Glutamatergic neuron (in vitro differentiated cells): ENCODE measurements around the gene ADAMTS4. TPM values are rescaled to one million over a fixed set of nuclear protein-coding genes. Genes with fewer than 3 reads are reported as not detected.

Experiments used
- DNase-seq: peaks from one replicate; pipeline ENCODE4 v3.0.0; 2022
- H3K27ac Mint-ChIP-seq: one replicate; pipeline ENCODE4 v1.8.0; 2020; ENCODE audit warnings: mild to moderate bottlenecking, mixed read lengths, inconsistent platforms; ENCODE audit not compliant: unreplicated experiment
- H3K27me3 Mint-ChIP-seq: one replicate; pipeline ENCODE4 v1.8.0; 2020; ENCODE audit warnings: mild to moderate bottlenecking, moderate library complexity, mixed read lengths, inconsistent platforms; ENCODE audit not compliant: unreplicated experiment
- H3K36me3 Mint-ChIP-seq: one replicate; pipeline ENCODE4 v1.8.0; 2020; ENCODE audit warnings: mild to moderate bottlenecking, mixed read lengths, inconsistent platforms; ENCODE audit not compliant: unreplicated experiment
- H3K4me1 Mint-ChIP-seq: one replicate; pipeline ENCODE4 v1.8.0; 2020; ENCODE audit warnings: mild to moderate bottlenecking, low read depth, mixed read lengths, inconsistent platforms; ENCODE audit not compliant: unreplicated experiment
- H3K4me3 Mint-ChIP-seq: one replicate; pipeline ENCODE4 v1.8.0; 2020; ENCODE audit warnings: mild to moderate bottlenecking, mixed read lengths, inconsistent platforms; ENCODE audit not compliant: unreplicated experiment
- H3K9me3 Mint-ChIP-seq: one replicate; pipeline ENCODE4 v1.8.0; 2020; ENCODE audit warnings: mild to moderate bottlenecking, moderate library complexity, mixed read lengths, inconsistent platforms; ENCODE audit not compliant: unreplicated experiment
- CTCF ChIP-seq: fragments of 200-600 bp; sonication (generic); IDR thresholded peaks from one replicate; pipeline ENCODE4 v1.5.0; 2021; ENCODE audit not compliant: partially characterized antibody, unreplicated experiment
- total RNA-seq: library from RNA; stranded (reverse); fragmentation: NEBNext Ultra II Directional; extraction: Animal tissue kit (Norgen Biotek cat#: 25700); gene quantifications from one replicate; pipeline ENCODE4 v1.2.1, GENCODE V29; 2021; ENCODE audit not compliant: unreplicated experiment

ADAMTS4 gene
- total RNA-seq, 1 donor from 2014 or later, result 12.3 TPM

- Mint-ChIP-seq H3K36me3 (peaks cover 4% of the 10 kb centered on the region), H3K27me3 (peaks cover 3% of the 10 kb centered on the region), H3K4me3 (no peak within 1 kb of the TSS), H3K9me3 (peaks cover 7% of the 10 kb centered on the region), H3K27ac (peak within 1 kb of the TSS; percentile 23), H3K4me1 (no peaks in the 10 kb centered on the region)
- no peak for DNase-seq
- no peak for TF ChIP-seq CTCF
Observed at GRCh38 chr1:161215076-161215475, 16.2 kb upstream of the ADAMTS4 start, which contains the start of gene FCER1G. Gene FCER1G, plus strand, starts transcription at chr1:161215295. Its CDS starts 27 bp downstream, at chr1:161215322.

- H3K36me3 Mint-ChIP-seq, result peaks cover 4% of the 10 kb centered on the region
- H3K4me1 Mint-ChIP-seq, result no peaks in the 10 kb centered on the region
- no peak overlapping the region for H3K4me3 Mint-ChIP-seq
- peak overlapping the region; percentile 23 for H3K27ac Mint-ChIP-seq
- no peak for DNase-seq
- H3K9me3 Mint-ChIP-seq, result peaks cover 7% of the 10 kb centered on the region
- H3K27me3 Mint-ChIP-seq, result peaks cover 3% of the 10 kb centered on the region
- no peak for TF ChIP-seq CTCF
Observed at GRCh38 chr1:161214369-161214768, 15.5 kb upstream of the ADAMTS4 start.

GRCh38 chr1:161209790-161210409 is 11.0 kb upstream of the ADAMTS4 start:
- H3K4me1 Mint-ChIP-seq, result no peaks in the 10 kb centered on the region
- peaks cover 5% of the 10 kb centered on the region for H3K9me3 Mint-ChIP-seq
- DNase-seq, result peak; percentile 82
- TF ChIP-seq CTCF, result peak; percentile 79
- H3K36me3 Mint-ChIP-seq, result peaks cover 9% of the 10 kb centered on the region
- H3K27ac Mint-ChIP-seq, result peak overlapping the region; percentile 30
- H3K4me3 Mint-ChIP-seq, result no peak overlapping the region
- peaks cover 3% of the 10 kb centered on the region for H3K27me3 Mint-ChIP-seq

- Mint-ChIP-seq H3K4me1 (peaks cover 6% of the 10 kb centered on the region), H3K27ac (no peak overlapping the region), H3K27me3 (peaks cover 3% of the 10 kb centered on the region), H3K9me3 (peaks cover 4% of the 10 kb centered on the region), H3K36me3 (peaks cover 10% of the 10 kb centered on the region), H3K4me3 (no peak overlapping the region)
- no peak for DNase-seq
- TF ChIP-seq CTCF, result no peak
Observed at GRCh38 chr1:161207173-161207572, 8.3 kb upstream of the ADAMTS4 start.

- Mint-ChIP-seq H3K27me3 (peaks cover 2% of the 10 kb centered on the region), H3K4me1 (peaks cover 6% of the 10 kb centered on the region), H3K4me3 (no peak overlapping the region), H3K9me3 (peaks cover 5% of the 10 kb centered on the region), H3K27ac (no peak overlapping the region), H3K36me3 (peaks cover 10% of the 10 kb centered on the region)
- TF ChIP-seq CTCF, result no peak
- DNase-seq, result no peak
Observed at GRCh38 chr1:161206411-161207140, 7.7 kb upstream of the ADAMTS4 start.
